Colonic mucosa (tissue), 4 donors: Measurements from ENCODE around the gene BCKDHB. TPM values are rescaled to one million over a fixed set of nuclear protein-coding genes. Genes with fewer than 3 reads are reported as not detected.

Source experiments
- DNase-seq: peaks from one replicate; pipeline ENCODE4 v3.0.0-alpha.2; 2020
- H3K27ac ChIP-seq: fragments of 200-600 bp; one replicate; pipeline ENCODE4 v1.8.0; 2021
- H3K27me3 ChIP-seq: fragments of 200-600 bp; one replicate; pipeline ENCODE4 v1.8.0; 2021
- H3K36me3 ChIP-seq: fragments of 200-600 bp; one replicate; pipeline ENCODE4 v1.8.0; 2021
- H3K4me1 ChIP-seq: fragments of 200-600 bp; one replicate; pipeline ENCODE4 v1.8.0; 2021; ENCODE audit warnings: mild to moderate bottlenecking
- H3K4me3 ChIP-seq: fragments of 200-600 bp; one replicate; pipeline ENCODE4 v1.8.0; 2021
- H3K9ac ChIP-seq, 2 donors: one replicate each; pipeline ENCODE4 v1.7.0; 2013; ENCODE audit warnings: control low read depth in 2 of 2, low read depth in 2 of 2, low read length in 2 of 2
- H3K9me3 ChIP-seq: fragments of 200-600 bp; one replicate; pipeline ENCODE4 v1.8.0; 2021
- CTCF ChIP-seq: fragments of 200-600 bp; IDR thresholded peaks from one replicate; pipeline ENCODE4 v1.8.0; 2022; ENCODE audit warnings: antibody characterized with exemption, mild to moderate bottlenecking
- intact Hi-C: fragments of 100-400 bp; cut with DNase I; formaldehyde crosslinking; loops from one replicate; pipeline ENCODE4 v1.14.1; 2022
- total RNA-seq, 2 donors: library from RNA; stranded (reverse); fragmentation: NEBNext Ultra II Directional in 1 of 2; extraction: Animal tissue kit (Norgen Biotek cat#: 25700) in 1 of 2; gene quantifications; one replicate each; pipeline ENCODE4 v1.2.1, GENCODE V29; 2021
- donor health status: healthy.
- donor health status: DM: no; HTN: no; CAD: no.
- donor health status: DM: no; HTN: no; CAD: no.

BCKDHB gene
- total RNA-seq, 2 donors from 2014 or later, result 27.4 to 47.1 TPM

GRCh38 chr6:80348263-80348662 is 241.8 kb downstream of the BCKDHB start:
- intact Hi-C loops, result no loop called here
- TF ChIP-seq CTCF, result no peak
- Histone ChIP-seq H3K27ac (no peak overlapping the region), H3K9me3 (no peaks in the 10 kb centered on the region), H3K9ac (no peak overlapping the region), H3K36me3 (no peaks in the 10 kb centered on the region), H3K27me3 (no peaks in the 10 kb centered on the region), H3K4me3 (no peak overlapping the region), H3K4me1 (no peaks in the 10 kb centered on the region)
- no peak for DNase-seq

GRCh38 chr6:80356000-80356399 is 249.5 kb downstream of the BCKDHB start:
- H3K4me1 ChIP-seq, result no peaks in the 10 kb centered on the region
- no peak for DNase-seq
- no peak for TF ChIP-seq CTCF
- H3K4me3 ChIP-seq, result no peak overlapping the region
- H3K9ac ChIP-seq, result no peak overlapping the region
- H3K27ac ChIP-seq, result no peak overlapping the region
- H3K9me3 ChIP-seq, result no peaks in the 10 kb centered on the region
- intact Hi-C loops, result no loop called here
- no peaks in the 10 kb centered on the region for H3K36me3 ChIP-seq
- H3K27me3 ChIP-seq, result no peaks in the 10 kb centered on the region

- Histone ChIP-seq H3K4me1 (no peaks in the 10 kb centered on the region), H3K36me3 (no peaks in the 10 kb centered on the region), H3K9me3 (no peaks in the 10 kb centered on the region), H3K9ac (no peak overlapping the region), H3K27me3 (no peaks in the 10 kb centered on the region), H3K4me3 (no peak overlapping the region), H3K27ac (no peak overlapping the region)
- no peak for TF ChIP-seq CTCF
- DNase-seq, result no peak
- intact Hi-C loops, result no loop called here
Observed at GRCh38 chr6:80356545-80356944, 250.1 kb downstream of the BCKDHB start.

GRCh38 chr6:80357081-80357480 is 250.6 kb downstream of the BCKDHB start:
- H3K36me3 ChIP-seq, result no peaks in the 10 kb centered on the region
- no peak for TF ChIP-seq CTCF
- no peaks in the 10 kb centered on the region for H3K4me1 ChIP-seq
- intact Hi-C loops, result no loop called here
- no peak overlapping the region for H3K4me3 ChIP-seq
- no peak for DNase-seq
- no peak overlapping the region for H3K27ac ChIP-seq
- no peak overlapping the region for H3K9ac ChIP-seq
- no peaks in the 10 kb centered on the region for H3K9me3 ChIP-seq
- no peaks in the 10 kb centered on the region for H3K27me3 ChIP-seq

- intact Hi-C loops, result no loop called here
- TF ChIP-seq CTCF, result no peak
- H3K4me1 ChIP-seq, result no peaks in the 10 kb centered on the region
- no peak overlapping the region for H3K9ac ChIP-seq
- H3K27ac ChIP-seq, result no peak overlapping the region
- no peak overlapping the region for H3K4me3 ChIP-seq
- H3K9me3 ChIP-seq, result no peaks in the 10 kb centered on the region
- no peaks in the 10 kb centered on the region for H3K36me3 ChIP-seq
- no peaks in the 10 kb centered on the region for H3K27me3 ChIP-seq
- DNase-seq, result no peak
Observed at GRCh38 chr6:80357674-80358073, 251.2 kb downstream of the BCKDHB start.
